IMR-90 (cell line): ENCODE results near the gene TAF1A. TPM values are rescaled to one million over a fixed set of nuclear protein-coding genes. Genes with fewer than 3 reads are reported as not detected.

ENCODE experiments used
- ATAC-seq: fragments of 200-7000 bp; cut with Tn5 transposase; 2 replicates; pipeline ENCODE4 v1.9.1; 2020; ENCODE audit warnings: low read depth, mild to moderate bottlenecking, moderate library complexity
- BruUV-seq: library from RNA; stranded (reverse); fragments of 400-500 nt; replicated peaks from 2 replicates; lab custom pipeline; 2021; lab: Mats Ljungman, UMichigan
- CTCF ChIA-PET: fragments of 300-600 bp; formaldehyde crosslinking; extraction: SDS; loops from one replicate; lab custom pipeline; 2021; ENCODE audit warnings: antibody characterized with exemption; lab: Yijun Ruan, JAX
- POLR2A ChIA-PET: fragments of 300-600 bp; sonication (Branson Sonifier 250); formaldehyde crosslinking; loops from one replicate; lab custom pipeline; 2022; ENCODE audit warnings: antibody characterized with exemption; ENCODE audit not compliant: unreplicated experiment; lab: Charles Lee
- DNase-seq: peaks from one replicate; pipeline ENCODE4 v3.0.0; 2013
- H2AFZ ChIP-seq: replicated peaks from 2 replicates; pipeline ENCODE3; 2013; ENCODE audit warnings: low read length, mild to moderate bottlenecking; ENCODE audit not compliant: poor library complexity
- H2AK5ac ChIP-seq: 2 replicates; pipeline ENCODE4 v1.6.1; 2013; ENCODE audit warnings: low read depth, low read length, inconsistent platforms
- H2AK9ac ChIP-seq: replicated peaks from 2 replicates; pipeline ENCODE3; 2013; ENCODE audit warnings: mild to moderate bottlenecking, low read depth, low read length, moderate library complexity; ENCODE audit not compliant: poor library complexity
- H2BK120ac ChIP-seq: 2 replicates; pipeline ENCODE4 v1.6.1; 2013; ENCODE audit warnings: low read depth, low read length, inconsistent platforms
- H2BK15ac ChIP-seq: 3 replicates; pipeline ENCODE4 v1.6.1; 2013; ENCODE audit warnings: low read depth, low read length, inconsistent platforms
- H2BK20ac ChIP-seq: 2 replicates; pipeline ENCODE4 v1.6.1; 2013; ENCODE audit warnings: low read depth, mild to moderate bottlenecking, inconsistent platforms, low read length, moderate library complexity
- H2BK5ac ChIP-seq: 2 replicates; pipeline ENCODE4 v1.6.1; 2013; ENCODE audit warnings: mild to moderate bottlenecking, low read depth, low read length, inconsistent platforms; ENCODE audit not compliant: poor library complexity, severe bottlenecking
- H3K14ac ChIP-seq: replicated peaks from 2 replicates; pipeline ENCODE4 v1.6.1; 2013; ENCODE audit warnings: low read depth, low read length, inconsistent platforms
- H3K18ac ChIP-seq: 2 replicates; pipeline ENCODE4 v1.6.1; 2013; ENCODE audit warnings: low read depth, low read length, control low read depth
- H3K23ac ChIP-seq: 2 replicates; pipeline ENCODE4 v1.6.1; 2013; ENCODE audit warnings: low read depth, low read length, inconsistent platforms
- H3K27ac ChIP-seq: 2 replicates; pipeline ENCODE4 v1.5.1; 2013; ENCODE audit warnings: mild to moderate bottlenecking, control low read depth, low read length; ENCODE audit not compliant: insufficient read depth
- H3K27me3 ChIP-seq: 2 replicates; pipeline ENCODE4 v1.6.1; 2013; ENCODE audit warnings: low read length; ENCODE audit not compliant: control insufficient read depth, insufficient read depth
- H3K36me3 ChIP-seq: 2 replicates; pipeline ENCODE4 v1.6.1; 2013; ENCODE audit warnings: low read length, mixed read lengths; ENCODE audit not compliant: control insufficient read depth, insufficient read depth
- H3K4ac ChIP-seq: 2 replicates; pipeline ENCODE4 v1.6.1; 2013; ENCODE audit warnings: low read depth, low read length, inconsistent platforms
- H3K4me1 ChIP-seq: 2 replicates; pipeline ENCODE4 v1.6.1; 2013; ENCODE audit warnings: low read length, mixed read lengths; ENCODE audit not compliant: control insufficient read depth, insufficient read depth
- H3K4me2 ChIP-seq: 2 replicates; pipeline ENCODE4 v1.6.1; 2013; ENCODE audit warnings: low read depth, mild to moderate bottlenecking, control low read depth, low read length, moderate library complexity
- H3K4me3 ChIP-seq: 2 replicates; pipeline ENCODE4 v1.5.1; 2013; ENCODE audit warnings: low read depth, mild to moderate bottlenecking, control low read depth, low read length, moderate library complexity; ENCODE audit not compliant: insufficient read depth
- H3K56ac ChIP-seq: 2 replicates; pipeline ENCODE4 v1.6.1; 2013; ENCODE audit warnings: low read length, inconsistent platforms; ENCODE audit not compliant: insufficient read depth; ENCODE audit errors: extremely low read depth
- H3K79me1 ChIP-seq, 2 experiments: 2 replicates each; pipeline ENCODE4 v1.6.1; 2013; ENCODE audit warnings: low read length in 2 of 2, inconsistent platforms in 1 of 2, low read depth in 1 of 2
- H3K9ac ChIP-seq: 2 replicates; pipeline ENCODE4 v1.6.1; 2013; ENCODE audit warnings: low read depth, low read length, control low read depth
- H3K9me1 ChIP-seq: 2 replicates; pipeline ENCODE4 v1.6.1; 2013; ENCODE audit warnings: low read length, inconsistent platforms; ENCODE audit not compliant: insufficient read depth
- H3K9me3 ChIP-seq: 2 replicates; pipeline ENCODE4 v1.6.1; 2013; ENCODE audit warnings: low read length; ENCODE audit not compliant: control insufficient read depth, insufficient read depth
- H4K20me1 ChIP-seq: 2 replicates; pipeline ENCODE4 v1.6.1; 2013; ENCODE audit warnings: low read length, inconsistent platforms; ENCODE audit not compliant: insufficient read depth
- H4K5ac ChIP-seq: 2 replicates; pipeline ENCODE4 v1.6.1; 2013; ENCODE audit warnings: mild to moderate bottlenecking, low read depth, low read length, control low read depth
- H4K8ac ChIP-seq, 2 experiments: 2 replicates each; pipeline ENCODE4 v1.6.1; 2013; ENCODE audit warnings: low read depth in 2 of 2, low read length in 2 of 2, control low read depth in 1 of 2, inconsistent platforms in 1 of 2
- H4K91ac ChIP-seq: 2 replicates; pipeline ENCODE4 v1.6.1; 2013; ENCODE audit warnings: low read depth, low read length, inconsistent platforms; ENCODE audit not compliant: insufficient read depth
- BHLHE40 ChIP-seq: fragments of 150-350 bp; IDR thresholded peaks from 2 replicates; pipeline ENCODE4 v1.6.1; 2016; ENCODE audit warnings: mild to moderate bottlenecking, low read depth, low read length
- CEBPB ChIP-seq: IDR thresholded peaks from 2 replicates; pipeline ENCODE4 v1.6.1; 2012; ENCODE audit warnings: low read depth, low read length, improper control_type of control experiment
- CTCF ChIP-seq: conservative IDR thresholded peaks from 2 replicates; pipeline ENCODE4 v1.5.1; 2012; ENCODE audit warnings: mild to moderate bottlenecking, low read depth, low read length, improper control_type of control experiment
- FOS ChIP-seq: fragments of 150-350 bp; IDR thresholded peaks from 2 replicates; pipeline ENCODE4 v1.6.1; 2016; ENCODE audit warnings: low read depth, low read length
- MAFK ChIP-seq: IDR thresholded peaks from 2 replicates; pipeline ENCODE4 v1.6.1; 2012; ENCODE audit warnings: low read depth, low read length, improper control_type of control experiment
- MAZ ChIP-seq: IDR thresholded peaks from 2 replicates; pipeline ENCODE4 v1.6.1; 2012; ENCODE audit warnings: low read depth, mild to moderate bottlenecking, low read length, improper control_type of control experiment, moderate library complexity, borderline replicate concordance
- MXI1 ChIP-seq: IDR thresholded peaks from 2 replicates; pipeline ENCODE4 v1.6.1; 2012; ENCODE audit warnings: low read depth, mild to moderate bottlenecking, low read length, moderate library complexity, borderline replicate concordance
- NFE2L2 ChIP-seq: fragments of 150-350 bp; IDR thresholded peaks from 2 replicates; pipeline ENCODE4 v1.6.1; 2016; ENCODE audit warnings: low read depth, mild to moderate bottlenecking, low read length
- POLR2A ChIP-seq: IDR thresholded peaks from 2 replicates; pipeline ENCODE4 v1.6.1; 2012; ENCODE audit warnings: mild to moderate bottlenecking, low read depth, low read length
- RCOR1 ChIP-seq: IDR thresholded peaks from 2 replicates; pipeline ENCODE4 v1.6.1; 2012; ENCODE audit warnings: mild to moderate bottlenecking, low read length, improper control_type of control experiment; ENCODE audit not compliant: insufficient replicate concordance
- RFX5 ChIP-seq: IDR thresholded peaks from 2 replicates; pipeline ENCODE4 v1.8.0; 2012; ENCODE audit warnings: low read depth, mild to moderate bottlenecking, low read length, moderate library complexity
- SMC3 ChIP-seq: fragments of 150-350 bp; IDR thresholded peaks from 2 replicates; pipeline ENCODE4 v1.6.1; 2016; ENCODE audit warnings: low read depth, mild to moderate bottlenecking, antibody characterized with exemption, low read length, moderate library complexity
- USF2 ChIP-seq: fragments of 150-350 bp; IDR thresholded peaks from 2 replicates; pipeline ENCODE4 v1.6.1; 2017; ENCODE audit warnings: mild to moderate bottlenecking, antibody characterized with exemption, low read length, low read depth
- WGBS, 2 experiments: methylation state at CpG; one replicate each; pipeline versions ENCODE4 v1.1.5 to v1.1.7; 2013; ENCODE audit warnings: missing lambda C conversion rate in 2 of 2; ENCODE audit not compliant: insufficient read length in 1 of 2; ENCODE audit errors: extremely low coverage in 2 of 2; 5-methylcytosine and 5-hydroxymethylcytosine counted together
- dilution Hi-C: fragments of 300-500 bp; cut with HindIII; formaldehyde crosslinking; loops from one replicate; pipeline ENCODE4 v1.14.3; 2018; ENCODE audit warnings: low sequenced_read_pairs; ENCODE audit not compliant: unreplicated experiment
- in situ Hi-C: fragments of 300-500 bp; cut with MboI; formaldehyde crosslinking; loops from 3 replicates; pipeline ENCODE4 v1.14.3; 2019; ENCODE audit warnings: low sequenced_read_pairs, inconsistent platforms, mixed read lengths
- intact Hi-C: fragments of 100-400 bp; cut with micrococcal nuclease; formaldehyde crosslinking; loops from 2 replicates; pipeline ENCODE4 v1.10.0; 2022
- polyA plus RNA-seq, 3 experiments: library from polyadenylated mRNA; depleted of rRNA; stranded (reverse); fragments of >200 nt; gene quantifications; 2 replicates each; pipeline ENCODE4 v1.2.3, GENCODE V29; 2012; ENCODE audit warnings: low replicate concordance in 1 of 3
- total RNA-seq: library from RNA; depleted of rRNA; stranded (reverse); fragments of >200 nt; gene quantifications from 2 replicates; pipeline ENCODE4 v1.2.3, GENCODE V29; 2012

TAF1A gene
- total and polyA plus RNA-seq, 2 of the 4 experiments (the other 2 are of a cell fraction): 3.8 to 5.4 TPM

GRCh38 chr1:222601257-222601656 lies 11.5 kb upstream of the TAF1A start:
- ChIA-PET CTCF (no interaction called here), POLR2A (no interaction called here)
- no peak for TF ChIP-seq POLR2A
- no peak for TF ChIP-seq NFE2L2
- TF ChIP-seq MXI1: no peak
- no peak for TF ChIP-seq RCOR1
- TF ChIP-seq RFX5: no peak
- TF ChIP-seq USF2: no peak
- TF ChIP-seq CEBPB: no peak
- no peak for TF ChIP-seq FOS
- no peak for TF ChIP-seq MAZ
- TF ChIP-seq MAFK: no peak
- TF ChIP-seq CTCF: no peak
- TF ChIP-seq SMC3: no peak
- TF ChIP-seq BHLHE40: no peak
- no TSS peak for BruUV-seq
- no peaks in the 10 kb centered on the region for H3K27me3 ChIP-seq
- H2BK20ac ChIP-seq: no peak overlapping the region; the same call in 1 of the 2 replicates
- H4K5ac ChIP-seq: no peak overlapping the region
- no peak overlapping the region for H3K23ac ChIP-seq
- peak overlapping the region; percentile 89; the same call in 2 of the 3 replicates for H2BK15ac ChIP-seq
- H3K9me1 ChIP-seq: no peaks in the 10 kb centered on the region
- intact Hi-C loops: no loop called here
- no peak overlapping the region for H3K56ac ChIP-seq
- no peak overlapping the region for H2BK5ac ChIP-seq
- dilution Hi-C loops: no loop called here
- H3K4ac ChIP-seq: no peak overlapping the region
- no peak overlapping the region for H2AK9ac ChIP-seq
- H4K91ac ChIP-seq: no peak overlapping the region
- H3K79me1 ChIP-seq: no peaks in the 10 kb centered on the region
- no peak overlapping the region for H3K18ac ChIP-seq
- peaks cover 1% of the 10 kb centered on the region; the same call in 1 of the 2 replicates for H3K4me1 ChIP-seq
- H3K9ac ChIP-seq: no peak overlapping the region
- no peak for DNase-seq
- H2AFZ ChIP-seq: peak overlapping the region; percentile 84
- in situ Hi-C loops: no loop called here
- ATAC-seq: no peak
- H4K8ac ChIP-seq: peak overlapping the region in 1 of 2 experiments; percentile 71; a peak in 1 of 4 replicates
- WGBS, 2 experiments: no CpG with 5 or more reads among the region's 3 CpGs
- no peak overlapping the region for H3K4me3 ChIP-seq
- no peak overlapping the region for H2AK5ac ChIP-seq
- H3K4me2 ChIP-seq: 0 out of 2 replicates have a peak overlapping the region, but pooled peaks have one; percentile 69
- H3K27ac ChIP-seq: no peak overlapping the region
- 0 out of 2 replicates have a peak overlapping the region, but pooled peaks have one; percentile 19 for H3K14ac ChIP-seq
- H3K9me3 ChIP-seq: no peaks in the 10 kb centered on the region
- no peaks in the 10 kb centered on the region for H3K36me3 ChIP-seq
- H2BK120ac ChIP-seq: no peak overlapping the region
- H4K20me1 ChIP-seq: no peaks in the 10 kb centered on the region
